GM19240 (cell line): Measurements from ENCODE around the gene PCDHB16.
"Not testable (repeated sequence)": the region's sequence is repeated elsewhere in the genome, so short reads cannot be mapped to it uniquely, and the experiment has no call there.

Experiments used
- DNase-seq: peaks from one replicate; pipeline ENCODE4 v3.0.0; 2011; ENCODE audit warnings: low spot score; ENCODE audit not compliant: insufficient read length

Gene PCDHB16

DNA sequence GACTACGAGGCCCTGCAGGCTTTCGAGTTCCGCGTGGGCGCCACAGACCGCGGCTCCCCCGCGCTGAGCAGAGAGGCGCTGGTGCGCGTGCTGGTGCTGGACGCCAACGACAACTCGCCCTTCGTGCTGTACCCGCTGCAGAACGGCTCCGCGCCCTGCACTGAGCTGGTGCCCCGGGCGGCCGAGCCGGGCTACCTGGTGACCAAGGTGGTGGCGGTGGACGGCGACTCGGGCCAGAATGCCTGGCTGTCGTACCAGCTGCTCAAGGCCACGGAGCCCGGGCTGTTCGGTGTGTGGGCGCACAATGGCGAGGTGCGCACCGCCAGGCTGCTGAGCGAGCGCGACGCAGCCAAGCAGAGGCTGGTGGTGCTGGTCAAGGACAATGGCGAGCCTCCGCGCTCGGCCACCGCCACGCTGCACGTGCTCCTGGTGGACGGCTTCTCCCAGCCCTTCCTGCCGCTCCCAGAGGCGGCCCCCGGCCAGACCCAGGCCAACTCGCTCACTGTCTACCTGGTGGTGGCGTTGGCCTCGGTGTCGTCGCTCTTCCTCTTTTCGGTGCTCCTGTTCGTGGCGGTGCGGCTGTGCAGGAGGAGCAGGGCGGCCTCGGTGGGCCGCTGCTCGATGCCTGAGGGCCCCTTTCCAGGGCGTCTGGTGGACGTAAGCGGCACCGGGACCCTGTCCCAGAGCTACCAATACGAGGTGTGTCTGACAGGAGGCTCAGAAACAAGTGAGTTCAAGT lies 2.1 kb downstream of the PCDHB16 start:
- DNase-seq = not testable (repeated sequence)

DNA sequence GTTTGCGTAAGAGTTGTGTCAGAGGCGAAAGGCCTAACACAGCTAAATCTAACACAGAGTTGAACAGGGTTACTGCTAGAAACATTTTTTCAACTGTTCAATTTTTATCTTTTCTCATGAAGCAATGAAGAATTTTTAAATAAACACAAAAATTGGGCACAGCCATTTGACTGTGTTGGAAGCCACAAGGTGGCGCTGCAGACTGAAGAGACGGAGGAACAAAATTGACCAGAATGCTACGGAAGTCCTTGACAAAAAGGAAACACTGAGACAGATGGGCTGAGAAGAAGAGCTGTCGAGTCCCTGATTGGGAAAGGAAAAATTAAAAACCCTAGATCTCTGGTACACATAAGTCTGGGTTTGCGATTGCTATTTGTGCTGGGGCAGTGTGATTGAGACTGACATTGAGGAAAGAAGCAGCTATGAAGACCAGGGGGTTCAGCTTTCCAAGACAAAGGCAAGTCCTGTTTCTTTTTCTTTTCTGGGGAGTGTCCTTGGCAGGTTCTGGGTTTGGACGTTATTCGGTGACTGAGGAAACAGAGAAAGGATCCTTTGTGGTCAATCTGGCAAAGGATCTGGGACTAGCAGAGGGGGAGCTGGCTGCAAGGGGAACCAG lies 4.8 kb downstream of the PCDHB16 start, which contains the start of gene PCDHB9:
TSS of gene PCDHB9 (plus strand) at position 265 of the 616 bp plus-strand sequence. CDS start at position 423, 158 bp downstream.
- DNase-seq = no peak

DNA sequence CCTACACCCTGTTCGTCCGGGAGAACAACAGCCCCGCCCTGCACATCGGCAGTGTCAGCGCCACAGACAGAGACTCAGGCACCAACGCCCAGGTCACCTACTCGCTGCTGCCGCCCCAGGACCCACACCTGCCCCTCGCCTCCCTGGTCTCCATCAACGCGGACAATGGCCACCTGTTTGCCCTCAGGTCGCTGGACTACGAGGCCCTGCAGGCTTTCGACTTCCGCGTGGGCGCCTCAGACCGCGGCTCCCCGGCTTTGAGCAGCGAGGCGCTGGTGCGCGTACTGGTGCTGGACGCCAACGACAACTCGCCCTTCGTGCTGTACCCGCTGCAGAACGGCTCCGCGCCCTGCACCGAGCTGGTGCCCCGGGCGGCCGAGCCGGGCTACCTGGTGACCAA lies 6.5 kb downstream of the PCDHB16 start:
- not testable (repeated sequence) for DNase-seq

DNA sequence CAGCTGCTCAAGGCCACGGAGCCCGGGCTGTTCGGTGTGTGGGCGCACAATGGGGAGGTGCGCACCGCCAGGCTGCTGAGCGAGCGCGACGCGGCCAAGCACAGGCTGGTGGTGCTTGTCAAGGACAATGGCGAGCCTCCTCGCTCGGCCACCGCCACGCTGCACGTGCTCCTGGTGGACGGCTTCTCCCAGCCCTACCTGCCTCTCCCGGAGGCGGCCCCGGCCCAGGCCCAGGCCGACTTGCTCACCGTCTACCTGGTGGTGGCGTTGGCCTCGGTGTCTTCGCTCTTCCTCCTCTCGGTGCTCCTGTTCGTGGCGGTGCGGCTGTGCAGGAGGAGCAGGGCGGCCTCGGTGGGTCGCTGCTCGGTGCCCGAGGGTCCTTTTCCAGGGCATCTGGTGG lies 6.9 kb downstream of the PCDHB16 start:
- DNase-seq = not testable (repeated sequence)

DNA sequence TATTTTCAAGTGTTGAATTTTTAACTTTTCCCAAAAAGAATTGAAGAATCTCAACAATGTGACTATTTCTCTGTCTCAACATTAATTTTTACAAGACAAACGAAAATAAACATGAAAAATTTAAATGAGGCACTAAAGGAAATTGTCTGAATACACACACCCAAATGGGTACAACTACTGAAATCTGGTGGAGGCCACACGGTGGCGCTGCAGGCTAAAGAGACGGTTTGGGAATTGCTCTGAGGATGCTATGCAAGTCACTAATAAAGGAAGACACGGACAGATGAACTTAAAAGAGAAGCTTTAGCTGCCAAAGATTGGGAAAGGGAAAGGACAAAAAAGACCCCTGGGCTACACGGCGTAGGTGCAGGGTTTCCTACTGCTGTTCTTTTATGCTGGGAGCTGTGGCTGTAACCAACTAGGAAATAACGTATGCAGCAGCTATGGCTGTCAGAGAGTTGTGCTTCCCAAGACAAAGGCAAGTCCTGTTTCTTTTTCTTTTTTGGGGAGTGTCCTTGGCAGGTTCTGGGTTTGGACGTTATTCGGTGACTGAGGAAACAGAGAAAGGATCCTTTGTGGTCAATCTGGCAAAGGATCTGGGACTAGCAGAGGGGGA lies 10.0 kb downstream of the PCDHB16 start, which contains the start of gene PCDHB10:
TSS of gene PCDHB10 (plus strand) at position 244 of the 616 bp plus-strand sequence. CDS start at position 444, 200 bp downstream.
- no peak for DNase-seq

DNA sequence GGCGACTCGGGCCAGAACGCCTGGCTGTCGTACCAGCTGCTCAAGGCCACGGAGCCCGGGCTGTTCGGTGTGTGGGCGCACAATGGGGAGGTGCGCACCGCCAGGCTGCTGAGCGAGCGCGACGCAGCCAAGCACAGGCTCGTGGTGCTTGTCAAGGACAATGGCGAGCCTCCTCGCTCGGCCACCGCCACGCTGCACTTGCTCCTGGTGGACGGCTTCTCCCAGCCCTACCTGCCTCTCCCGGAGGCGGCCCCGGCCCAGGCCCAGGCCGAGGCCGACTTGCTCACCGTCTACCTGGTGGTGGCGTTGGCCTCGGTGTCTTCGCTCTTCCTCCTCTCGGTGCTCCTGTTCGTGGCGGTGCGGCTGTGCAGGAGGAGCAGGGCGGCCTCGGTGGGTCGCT lies 12.1 kb downstream of the PCDHB16 start:
- not testable (repeated sequence) for DNase-seq

GRCh38 chr5:141196363-141196762 lies 14.2 kb downstream of the PCDHB16 start:
- DNase-seq = no peak

DNA sequence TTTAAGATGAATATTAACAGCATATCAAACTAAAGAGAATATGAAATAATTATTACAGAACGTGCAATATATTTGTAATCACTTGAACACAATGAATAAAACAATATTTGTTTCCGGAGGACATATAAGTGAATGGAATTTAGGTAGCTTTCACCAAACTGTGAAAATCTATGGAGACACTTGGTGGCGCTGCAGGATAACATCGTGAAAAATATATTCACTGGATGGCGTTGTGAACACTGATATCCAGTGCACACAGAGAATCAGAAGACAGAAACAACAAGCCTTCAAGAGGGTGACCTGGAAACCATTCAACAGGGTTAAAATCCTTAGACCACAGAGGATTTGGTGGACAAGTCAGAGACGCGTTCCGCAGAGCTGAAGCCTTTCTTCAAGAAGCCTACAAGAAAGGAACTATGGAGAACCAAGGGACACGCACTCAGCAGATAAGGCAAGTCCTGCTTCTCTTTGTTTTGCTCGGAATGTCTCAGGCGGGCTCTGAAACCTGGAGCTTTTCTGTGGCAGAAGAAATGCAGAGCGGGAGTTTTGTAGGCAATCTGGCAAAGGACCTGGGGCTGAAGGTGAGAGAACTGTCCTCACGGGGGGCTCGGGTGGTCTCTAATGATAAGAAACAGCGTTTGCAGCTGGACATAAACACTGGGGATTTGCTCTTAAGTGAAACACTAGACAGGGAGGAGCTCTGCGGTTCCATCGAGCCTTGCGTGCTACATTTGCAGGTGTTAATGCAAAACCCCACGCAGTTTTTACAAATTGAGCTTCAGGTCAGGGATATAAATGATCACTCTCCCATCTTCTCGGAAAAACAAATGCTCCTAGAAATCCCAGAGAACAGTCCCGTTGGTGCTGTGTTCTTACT lies 17.4 kb downstream of the PCDHB16 start, which contains the start of gene PCDHB11:
TSS of gene PCDHB11 (plus strand) at position 269 of the 877 bp plus-strand sequence. CDS start at position 417, 148 bp downstream.
- DNase-seq = no peak

GRCh38 chr5:141201126-141201525 lies 18.9 kb downstream of the PCDHB16 start:
- not testable (repeated sequence) for DNase-seq

DNA sequence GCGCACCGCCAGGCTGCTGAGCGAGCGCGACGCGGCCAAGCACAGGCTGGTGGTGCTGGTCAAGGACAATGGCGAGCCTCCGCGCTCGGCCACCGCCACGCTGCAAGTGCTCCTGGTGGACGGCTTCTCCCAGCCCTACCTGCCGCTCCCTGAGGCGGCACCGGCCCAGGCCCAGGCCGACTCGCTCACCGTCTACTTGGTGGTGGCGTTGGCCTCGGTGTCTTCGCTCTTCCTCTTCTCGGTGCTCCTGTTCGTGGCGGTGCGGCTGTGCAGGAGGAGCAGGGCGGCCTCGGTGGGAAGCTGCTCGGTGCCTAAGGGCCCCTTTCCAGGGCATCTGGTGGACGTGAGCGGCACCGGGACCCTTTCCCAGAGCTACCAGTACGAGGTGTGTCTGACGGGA lies 19.5 kb downstream of the PCDHB16 start:
- not testable (repeated sequence) for DNase-seq

DNA sequence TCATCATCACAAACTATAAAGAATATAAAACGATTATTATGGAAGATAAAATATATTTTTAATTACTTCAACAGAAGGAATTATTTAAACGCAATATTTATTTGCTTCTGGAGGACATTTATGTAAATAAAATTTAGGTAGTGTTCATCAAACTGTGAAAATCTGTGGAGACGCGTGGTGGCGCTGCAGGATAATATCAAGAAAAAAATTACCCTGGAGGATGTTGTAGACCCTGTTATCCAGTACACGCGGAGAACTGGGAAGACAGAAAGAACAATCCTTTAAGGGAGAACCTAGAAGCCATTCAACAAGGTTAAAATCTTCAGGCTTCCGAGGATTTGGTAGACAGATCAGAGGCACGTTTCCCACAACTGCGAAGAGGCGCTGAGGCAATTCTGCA lies 26.3 kb downstream of the PCDHB16 start, which contains the start of gene PCDHB12:
TSS of gene PCDHB12 (plus strand) at position 242 of the 400 bp plus-strand sequence. CDS start 189 bp downstream, outside the sequence.
- no peak for DNase-seq

- not testable (repeated sequence) for DNase-seq
Observed at GRCh38 chr5:141210281-141210680, 28.1 kb downstream of the PCDHB16 start.

- DNase-seq = not testable (repeated sequence)
Observed at GRCh38 chr5:141210849-141211248, 28.7 kb downstream of the PCDHB16 start.

- not testable (repeated sequence) for DNase-seq
Observed at GRCh38 chr5:141213656-141214339, 31.6 kb downstream of the PCDHB16 start, which contains the start of gene PCDHB13. TSS of gene PCDHB13 (plus strand) at chr5:141213919. CDS start at chr5:141214124, 205 bp downstream.

DNA sequence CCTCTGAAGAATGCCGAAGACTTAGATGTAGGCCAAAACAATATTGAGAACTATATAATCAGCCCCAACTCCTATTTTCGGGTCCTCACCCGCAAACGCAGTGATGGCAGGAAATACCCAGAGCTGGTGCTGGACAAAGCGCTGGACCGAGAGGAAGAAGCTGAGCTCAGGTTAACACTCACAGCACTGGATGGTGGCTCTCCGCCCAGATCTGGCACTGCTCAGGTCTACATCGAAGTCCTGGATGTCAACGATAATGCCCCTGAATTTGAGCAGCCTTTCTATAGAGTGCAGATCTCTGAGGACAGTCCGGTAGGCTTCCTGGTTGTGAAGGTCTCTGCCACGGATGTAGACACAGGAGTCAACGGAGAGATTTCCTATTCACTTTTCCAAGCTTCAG lies 32.4 kb downstream of the PCDHB16 start:
- DNase-seq = not testable (repeated sequence)

DNA sequence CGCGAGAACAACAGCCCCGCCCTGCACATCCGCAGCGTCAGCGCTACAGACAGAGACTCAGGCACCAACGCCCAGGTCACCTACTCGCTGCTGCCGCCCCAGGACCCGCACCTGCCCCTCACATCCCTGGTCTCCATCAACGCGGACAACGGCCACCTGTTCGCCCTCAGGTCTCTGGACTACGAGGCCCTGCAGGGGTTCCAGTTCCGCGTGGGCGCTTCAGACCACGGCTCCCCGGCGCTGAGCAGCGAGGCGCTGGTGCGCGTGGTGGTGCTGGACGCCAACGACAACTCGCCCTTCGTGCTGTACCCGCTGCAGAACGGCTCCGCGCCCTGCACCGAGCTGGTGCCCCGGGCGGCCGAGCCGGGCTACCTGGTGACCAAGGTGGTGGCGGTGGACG lies 33.3 kb downstream of the PCDHB16 start:
- not testable (repeated sequence) for DNase-seq

GRCh38 chr5:141216035-141216434 lies 33.8 kb downstream of the PCDHB16 start:
- DNase-seq = not testable (repeated sequence)

DNA sequence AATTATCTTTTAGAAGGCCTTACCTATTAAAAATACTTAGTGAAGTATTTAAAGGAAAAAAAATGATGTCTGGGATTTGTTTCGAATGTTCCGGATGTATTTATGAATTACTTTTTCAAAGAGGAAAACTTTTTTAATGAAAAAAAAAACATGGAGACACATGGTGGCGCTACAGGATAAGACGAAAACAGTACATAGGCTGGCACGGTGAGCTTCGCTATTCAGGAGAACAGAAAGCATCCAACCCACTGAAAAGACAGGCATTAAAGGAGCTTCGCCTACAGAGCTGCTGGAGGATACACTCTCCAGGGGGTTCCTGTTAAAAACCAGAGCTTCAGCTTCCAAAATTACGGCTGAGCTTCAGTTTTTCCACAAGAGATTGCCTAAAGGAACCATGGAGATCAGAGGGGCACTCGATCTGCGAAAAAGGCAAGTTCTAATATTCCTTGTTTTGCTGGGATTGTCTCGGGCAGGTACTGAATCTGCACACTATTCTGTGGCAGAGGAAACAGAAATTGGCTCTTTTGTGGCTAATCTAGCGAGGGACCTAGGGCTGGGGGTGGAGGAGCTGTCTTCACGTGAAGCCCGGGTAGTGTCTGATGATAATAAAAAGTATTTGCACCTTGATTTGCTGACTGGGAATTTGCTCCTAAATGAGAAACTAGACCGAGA lies 41.1 kb downstream of the PCDHB16 start, which contains the start of gene PCDHB14:
TSS of gene PCDHB14 (plus strand) at position 232 of the 672 bp plus-strand sequence. CDS start at position 395, 163 bp downstream.
- DNase-seq = no peak

- not testable (repeated sequence) for DNase-seq
Observed at GRCh38 chr5:141224844-141225243, 42.7 kb downstream of the PCDHB16 start.
